ENCODE data around the gene JDP2. TPM values are rescaled to one million over a fixed set of nuclear protein-coding genes. Genes with fewer than 3 reads are reported as not detected.

The JDP2 gene
- total RNA-seq, 2 donors from 2014 or later = 15.7 to 23.1 TPM

GRCh38 chr14:75492832-75493591 is 65.2 kb downstream of the JDP2 start:
- Histone ChIP-seq H3K9ac (ENCODE audit: extremely low read depth, low read length, poor library complexity, severe bottlenecking) (no peak overlapping the region), H3K4me3 (ENCODE audit: low read length) (no peak overlapping the region), H3K4me1 (ENCODE audit: control insufficient read depth, insufficient read depth, low read length) (no peaks in the 10 kb centered on the region), H3K36me3 (ENCODE audit: control insufficient read depth, insufficient read depth, low read length) (no peaks in the 10 kb centered on the region), H3K9me3 (ENCODE audit: control insufficient read depth, low read length) (no peaks in the 10 kb centered on the region), H3K27ac (ENCODE audit: low read depth, low read length) (no peak overlapping the region), H3K27me3 (ENCODE audit: control insufficient read depth, insufficient read depth, low read length, poor library complexity, severe bottlenecking) (no peaks in the 10 kb centered on the region)
- 83 to 100% methylated on average over 1 to 9 of the region's 9 CpGs for WGBS, 2 experiments (ENCODE audit: insufficient coverage in 1 of 2, insufficient read length in 1 of 2)
- Mint-ChIP-seq H3K4me3 (no peak overlapping the region), H3K36me3 (ENCODE audit: low read depth) (no peaks in the 10 kb centered on the region), H3K27me3 (ENCODE audit: insufficient read depth) (peaks cover 5% of the 10 kb centered on the region), H3K27ac (peak overlapping the region; percentile 26), H3K9me3 (no peaks in the 10 kb centered on the region), H3K4me1 (no peaks in the 10 kb centered on the region)
- TF ChIP-seq, protein P1, sequence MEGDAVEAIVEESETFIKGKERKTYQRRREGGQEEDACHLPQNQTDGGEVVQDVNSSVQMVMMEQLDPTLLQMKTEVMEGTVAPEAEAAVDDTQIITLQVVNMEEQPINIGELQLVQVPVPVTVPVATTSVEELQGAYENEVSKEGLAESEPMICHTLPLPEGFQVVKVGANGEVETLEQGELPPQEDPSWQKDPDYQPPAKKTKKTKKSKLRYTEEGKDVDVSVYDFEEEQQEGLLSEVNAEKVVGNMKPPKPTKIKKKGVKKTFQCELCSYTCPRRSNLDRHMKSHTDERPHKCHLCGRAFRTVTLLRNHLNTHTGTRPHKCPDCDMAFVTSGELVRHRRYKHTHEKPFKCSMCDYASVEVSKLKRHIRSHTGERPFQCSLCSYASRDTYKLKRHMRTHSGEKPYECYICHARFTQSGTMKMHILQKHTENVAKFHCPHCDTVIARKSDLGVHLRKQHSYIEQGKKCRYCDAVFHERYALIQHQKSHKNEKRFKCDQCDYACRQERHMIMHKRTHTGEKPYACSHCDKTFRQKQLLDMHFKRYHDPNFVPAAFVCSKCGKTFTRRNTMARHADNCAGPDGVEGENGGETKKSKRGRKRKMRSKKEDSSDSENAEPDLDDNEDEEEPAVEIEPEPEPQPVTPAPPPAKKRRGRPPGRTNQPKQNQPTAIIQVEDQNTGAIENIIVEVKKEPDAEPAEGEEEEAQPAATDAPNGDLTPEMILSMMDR (conservative IDR thresholded peaks at IDR 0.05) = no peak
- DNase-seq = no peak

- Mint-ChIP-seq H3K9me3 (no peaks in the 10 kb centered on the region), H3K27ac (no peak overlapping the region), H3K36me3 (ENCODE audit: low read depth) (no peaks in the 10 kb centered on the region), H3K4me1 (no peaks in the 10 kb centered on the region), H3K4me3 (no peak overlapping the region), H3K27me3 (ENCODE audit: insufficient read depth) (peaks cover 5% of the 10 kb centered on the region)
- Histone ChIP-seq H3K9me3 (ENCODE audit: control insufficient read depth, low read length) (no peaks in the 10 kb centered on the region), H3K4me3 (ENCODE audit: low read length) (no peak overlapping the region), H3K9ac (ENCODE audit: extremely low read depth, low read length, poor library complexity, severe bottlenecking) (no peak overlapping the region), H3K27ac (ENCODE audit: low read depth, low read length) (no peak overlapping the region), H3K27me3 (ENCODE audit: control insufficient read depth, insufficient read depth, low read length, poor library complexity, severe bottlenecking) (no peaks in the 10 kb centered on the region), H3K4me1 (ENCODE audit: control insufficient read depth, insufficient read depth, low read length) (no peaks in the 10 kb centered on the region), H3K36me3 (ENCODE audit: control insufficient read depth, insufficient read depth, low read length) (no peaks in the 10 kb centered on the region)
- WGBS, 2 experiments (ENCODE audit: insufficient coverage in 1 of 2, insufficient read length in 1 of 2) = 94 to 98% methylated on average over 5 to 8 of the region's 8 CpGs
- no peak for DNase-seq
- TF ChIP-seq, protein P1 (conservative IDR thresholded peaks at IDR 0.05) = no peak
Measured at GRCh38 chr14:75493592-75494087, 65.8 kb downstream of the JDP2 start.

- Histone ChIP-seq H3K4me3 (ENCODE audit: low read length) (no peak overlapping the region), H3K27me3 (ENCODE audit: control insufficient read depth, insufficient read depth, low read length, poor library complexity, severe bottlenecking) (no peaks in the 10 kb centered on the region), H3K9ac (ENCODE audit: extremely low read depth, low read length, poor library complexity, severe bottlenecking) (no peak overlapping the region), H3K27ac (ENCODE audit: low read depth, low read length) (no peak overlapping the region), H3K4me1 (ENCODE audit: control insufficient read depth, insufficient read depth, low read length) (no peaks in the 10 kb centered on the region), H3K36me3 (ENCODE audit: control insufficient read depth, insufficient read depth, low read length) (no peaks in the 10 kb centered on the region), H3K9me3 (ENCODE audit: control insufficient read depth, low read length) (no peaks in the 10 kb centered on the region)
- Mint-ChIP-seq H3K9me3 (no peaks in the 10 kb centered on the region), H3K4me3 (no peak overlapping the region), H3K27me3 (ENCODE audit: insufficient read depth) (peaks cover 5% of the 10 kb centered on the region), H3K36me3 (ENCODE audit: low read depth) (no peaks in the 10 kb centered on the region), H3K27ac (no peak overlapping the region), H3K4me1 (no peaks in the 10 kb centered on the region)
- WGBS, 2 experiments (ENCODE audit: insufficient coverage in 1 of 2, insufficient read length in 1 of 2) = 94 to 100% methylated on average over 5 of the region's 5 CpGs
- TF ChIP-seq, protein P1 (conservative IDR thresholded peaks at IDR 0.05) = no peak
- no peak for DNase-seq
Measured at GRCh38 chr14:75494896-75495295, 67.1 kb downstream of the JDP2 start.

Data from endodermal cell (in vitro differentiated cells).